ENCODE results near the gene ISG20.
A peak's percentile ranks its signal among the peaks of the same experiment; 100 is the strongest.
"Not testable (repeated sequence)": the region's sequence is repeated elsewhere in the genome, so short reads cannot be mapped to it uniquely, and the experiment has no call there.

The ISG20 gene

DNA sequence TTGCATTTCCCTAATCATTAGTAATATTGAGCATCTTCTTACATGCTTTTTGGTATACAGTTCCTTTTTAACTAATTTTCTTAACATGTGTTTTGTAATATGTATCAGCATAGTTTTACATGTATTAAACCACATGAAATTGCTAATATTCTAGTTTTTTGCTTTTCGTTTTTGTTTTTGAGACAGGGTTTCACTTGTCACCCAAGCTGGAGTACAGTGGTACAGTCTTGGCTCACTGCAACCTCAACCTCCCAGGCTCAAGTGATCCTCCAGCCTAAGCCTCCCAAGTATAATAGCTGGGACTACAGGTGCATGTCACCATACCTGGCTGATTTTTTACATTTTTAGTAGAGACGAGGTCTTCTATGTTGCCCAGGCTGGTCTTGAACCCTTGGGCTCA lies 4.4 kb upstream of the ISG20 start:
- Histone ChIP-seq H3K27me3 (ENCODE audit: insufficient read depth, low read length) (no peaks in the 10 kb centered on the region), H3K36me3 (ENCODE audit: insufficient read depth, low read length) (peaks cover 43% of the 10 kb centered on the region), H3K4me1 (ENCODE audit: insufficient read depth, low read length) (peaks cover 13% of the 10 kb centered on the region), H3K9me3 (ENCODE audit: low read length) (no peaks in the 10 kb centered on the region), H2AFZ (ENCODE audit: low read depth, low read length) (no peak overlapping the region), H3K4me3 (ENCODE audit: low read length) (no peak overlapping the region)

DNA sequence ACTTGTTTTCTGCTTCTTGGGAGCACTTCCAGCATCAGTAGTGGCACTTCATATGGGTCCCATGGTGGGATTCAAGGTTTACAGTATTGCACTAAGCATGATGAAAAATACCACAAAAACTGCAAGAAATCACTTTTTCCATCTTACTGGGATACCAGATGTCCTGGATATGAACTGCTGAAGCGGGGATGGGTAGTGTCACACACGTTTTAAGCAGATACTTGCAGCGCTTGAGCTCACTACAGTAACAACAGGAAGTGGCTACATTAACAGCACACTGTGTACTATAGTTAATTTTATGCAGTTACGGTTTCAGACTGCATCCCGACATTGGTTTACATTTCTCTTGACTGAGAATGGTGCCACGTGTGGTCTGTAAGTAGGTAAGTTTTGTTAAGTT lies 3.5 kb upstream of the ISG20 start:
- Histone ChIP-seq H3K9me3 (ENCODE audit: low read length) (no peaks in the 10 kb centered on the region), H3K4me3 (ENCODE audit: low read length) (no peak overlapping the region), H3K27me3 (ENCODE audit: insufficient read depth, low read length) (no peaks in the 10 kb centered on the region), H3K4me1 (ENCODE audit: insufficient read depth, low read length) (peaks cover 13% of the 10 kb centered on the region), H2AFZ (ENCODE audit: low read depth, low read length) (no peak overlapping the region), H3K36me3 (ENCODE audit: insufficient read depth, low read length) (peaks cover 35% of the 10 kb centered on the region)

DNA sequence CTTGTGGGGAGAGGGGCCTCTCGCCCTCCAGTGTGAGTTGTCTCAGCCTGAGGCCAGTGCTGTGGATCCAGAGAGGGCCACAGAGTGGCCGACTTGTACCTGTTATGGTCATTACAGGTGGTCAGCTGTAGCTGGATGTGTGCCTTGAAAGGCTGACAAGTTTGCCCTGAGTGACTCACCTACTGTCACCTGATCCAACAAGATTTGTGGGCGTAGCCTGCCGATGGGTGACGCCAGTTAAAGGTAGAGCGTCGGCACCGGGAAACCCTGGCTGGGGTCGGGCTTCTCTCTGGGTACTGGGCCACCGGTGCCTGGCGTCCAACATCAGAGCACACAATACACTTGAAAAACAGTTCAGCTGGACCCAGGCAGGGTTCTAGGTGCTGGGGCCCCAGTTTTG lies 2.8 kb upstream of the ISG20 start:
- Histone ChIP-seq H2AFZ (ENCODE audit: low read depth, low read length) (no peak overlapping the region), H3K27me3 (ENCODE audit: insufficient read depth, low read length) (no peaks in the 10 kb centered on the region), H3K36me3 (ENCODE audit: insufficient read depth, low read length) (peaks cover 28% of the 10 kb centered on the region), H3K4me3 (ENCODE audit: low read length) (no peak overlapping the region), H3K9me3 (ENCODE audit: low read length) (no peaks in the 10 kb centered on the region), H3K4me1 (ENCODE audit: insufficient read depth, low read length) (peaks cover 13% of the 10 kb centered on the region)

GRCh38 chr15:88636654-88637053 lies 2.2 kb upstream of the ISG20 start:
- no peak overlapping the region for H3K4me3 ChIP-seq (ENCODE audit: low read length)
- H3K36me3 ChIP-seq (ENCODE audit: insufficient read depth, low read length): peaks cover 22% of the 10 kb centered on the region
- no peaks in the 10 kb centered on the region for H3K27me3 ChIP-seq (ENCODE audit: insufficient read depth, low read length)
- H3K4me1 ChIP-seq (ENCODE audit: insufficient read depth, low read length): peaks cover 13% of the 10 kb centered on the region
- H3K9me3 ChIP-seq (ENCODE audit: low read length): no peaks in the 10 kb centered on the region
- no peak overlapping the region for H2AFZ ChIP-seq (ENCODE audit: low read depth, low read length)

DNA sequence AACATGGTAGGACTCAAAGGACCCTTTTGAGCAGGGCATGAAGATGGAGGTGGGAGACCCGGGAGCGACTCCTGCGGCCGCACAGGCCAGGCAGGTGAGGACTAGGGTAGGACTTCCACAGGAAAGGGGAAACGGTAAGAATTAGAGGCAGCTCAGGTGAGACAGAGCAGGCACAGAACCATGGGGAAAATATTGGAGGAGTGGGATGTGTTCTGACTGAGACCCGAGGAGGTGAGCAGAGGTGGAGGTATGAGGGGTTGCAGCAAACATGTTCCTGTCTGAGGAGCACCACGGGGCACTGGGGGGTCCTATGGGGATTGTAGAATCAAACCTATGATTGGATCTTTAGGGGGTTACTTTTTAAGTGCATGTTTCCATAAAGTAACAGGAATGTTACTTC lies 1.4 kb upstream of the ISG20 start:
- Histone ChIP-seq H3K9me3 (ENCODE audit: low read length) (no peaks in the 10 kb centered on the region), H3K4me1 (ENCODE audit: insufficient read depth, low read length) (peaks cover 13% of the 10 kb centered on the region), H3K36me3 (ENCODE audit: insufficient read depth, low read length) (peaks cover 17% of the 10 kb centered on the region), H2AFZ (ENCODE audit: low read depth, low read length) (no peak overlapping the region), H3K4me3 (ENCODE audit: low read length) (no peak overlapping the region), H3K27me3 (ENCODE audit: insufficient read depth, low read length) (no peaks in the 10 kb centered on the region)

GRCh38 chr15:88637841-88638625 lies 783 bp upstream of the ISG20 start:
- H2AFZ ChIP-seq (ENCODE audit: low read depth, low read length): no peak overlapping the region
- H3K4me3 ChIP-seq (ENCODE audit: low read length): peak overlapping the region; percentile 7
- peaks cover 17% of the 10 kb centered on the region for H3K36me3 ChIP-seq (ENCODE audit: insufficient read depth, low read length)
- H3K27me3 ChIP-seq (ENCODE audit: insufficient read depth, low read length): no peaks in the 10 kb centered on the region
- H3K4me1 ChIP-seq (ENCODE audit: insufficient read depth, low read length): peaks cover 13% of the 10 kb centered on the region
- H3K9me3 ChIP-seq (ENCODE audit: low read length): no peaks in the 10 kb centered on the region

DNA sequence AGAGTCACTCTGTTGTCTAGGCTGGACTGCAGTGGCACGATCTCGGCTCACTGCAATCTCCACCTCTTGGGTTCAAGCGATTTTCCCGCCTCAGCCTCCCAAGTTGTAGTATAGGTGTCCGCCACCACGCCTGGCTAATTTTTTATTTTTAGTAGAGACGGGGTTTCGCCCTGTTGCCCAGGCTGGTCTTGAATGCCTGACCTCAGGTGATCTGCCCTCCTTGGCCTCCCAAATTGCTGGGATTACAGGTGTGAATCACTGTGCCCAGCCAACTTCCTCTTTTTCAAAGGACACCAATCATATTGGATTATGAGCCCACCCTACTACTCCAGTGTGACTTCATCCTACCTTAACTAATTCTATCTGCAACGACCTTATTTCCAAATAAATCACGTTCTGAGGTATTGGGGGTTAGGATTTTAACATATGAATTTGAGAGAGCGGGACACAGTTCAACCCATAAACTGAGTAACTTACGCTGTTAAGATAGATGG lies 3.2 kb downstream of the ISG20 start:
- Histone ChIP-seq H2AFZ (ENCODE audit: low read depth, low read length) (no peak overlapping the region), H3K9me3 (ENCODE audit: low read length) (no peaks in the 10 kb centered on the region), H3K4me3 (ENCODE audit: low read length) (no peak overlapping the region), H3K27me3 (ENCODE audit: insufficient read depth, low read length) (no peaks in the 10 kb centered on the region), H3K36me3 (ENCODE audit: insufficient read depth, low read length) (no peaks in the 10 kb centered on the region), H3K4me1 (ENCODE audit: insufficient read depth, low read length) (peaks cover 13% of the 10 kb centered on the region)

GRCh38 chr15:88642514-88642913 lies 3.7 kb downstream of the ISG20 start:
- H3K27me3 ChIP-seq (ENCODE audit: insufficient read depth, low read length): not testable (repeated sequence)

GRCh38 chr15:88644741-88645140 lies 5.9 kb downstream of the ISG20 start:
- H3K4me1 ChIP-seq (ENCODE audit: insufficient read depth, low read length): no peaks in the 10 kb centered on the region
- no peaks in the 10 kb centered on the region for H3K36me3 ChIP-seq (ENCODE audit: insufficient read depth, low read length)
- H3K9me3 ChIP-seq (ENCODE audit: low read length): no peaks in the 10 kb centered on the region
- no peaks in the 10 kb centered on the region for H3K27me3 ChIP-seq (ENCODE audit: insufficient read depth, low read length)
- no peak overlapping the region for H2AFZ ChIP-seq (ENCODE audit: low read depth, low read length)
- H3K4me3 ChIP-seq (ENCODE audit: low read length): no peak overlapping the region

More at GRCh38 chr15:88642514-88642913, 3.7 kb downstream of the ISG20 start:
- H3K9me3 ChIP-seq (ENCODE audit: low read length); H3K36me3 ChIP-seq (ENCODE audit: insufficient read depth, low read length); H3K4me3 ChIP-seq (ENCODE audit: low read length); H2AFZ ChIP-seq (ENCODE audit: low read depth, low read length): not testable (repeated sequence)
- H3K4me1 ChIP-seq (ENCODE audit: insufficient read depth, low read length): peaks cover 13% of the 10 kb centered on the region

DNA sequence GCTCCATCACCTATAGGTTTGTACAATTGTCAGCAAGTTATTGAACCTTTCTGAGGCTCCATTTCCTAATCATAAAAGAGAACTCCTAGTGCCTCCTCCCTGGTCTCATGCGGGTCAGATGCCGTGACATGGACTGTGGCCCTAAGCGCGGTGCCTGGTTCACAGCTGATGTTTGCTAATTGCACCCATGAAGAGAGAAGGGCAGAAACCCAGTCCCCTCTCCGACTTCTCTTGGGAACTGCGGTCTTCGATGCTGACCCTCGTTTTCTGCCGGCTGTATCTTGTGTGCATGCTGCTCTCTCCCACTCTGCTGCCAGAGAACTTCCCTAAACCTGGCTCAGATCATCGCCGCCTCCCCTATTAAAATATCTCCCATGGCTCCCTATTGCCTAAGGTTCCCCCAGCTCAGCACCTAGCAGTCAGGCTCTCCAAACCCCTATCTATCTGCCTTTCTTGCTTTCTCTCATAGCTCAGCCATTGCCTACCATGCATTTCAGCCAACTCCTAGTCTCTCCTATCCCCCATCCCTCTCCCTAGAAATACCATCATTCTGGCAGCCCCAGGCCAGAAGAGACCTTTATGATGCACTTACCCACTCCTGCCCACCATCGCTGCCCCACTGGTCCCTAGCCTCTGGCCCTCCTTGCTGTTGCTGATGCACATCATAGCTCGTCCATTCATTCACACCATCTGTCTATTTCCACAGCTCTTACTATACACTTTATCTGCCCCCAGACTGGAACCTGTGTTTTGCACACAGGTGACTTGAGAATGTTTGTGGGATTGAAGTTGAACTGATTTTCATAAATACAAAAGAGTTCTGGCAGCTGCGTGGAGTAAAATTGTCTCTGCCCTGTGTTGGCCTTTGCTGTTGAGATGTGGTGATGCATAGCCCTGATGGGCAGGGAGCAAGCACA lies 6.6 kb downstream of the ISG20 start:
- Histone ChIP-seq H2AFZ (ENCODE audit: low read depth, low read length) (no peak overlapping the region), H3K27me3 (ENCODE audit: insufficient read depth, low read length) (no peaks in the 10 kb centered on the region), H3K9me3 (ENCODE audit: low read length) (no peaks in the 10 kb centered on the region), H3K4me3 (ENCODE audit: low read length) (no peak overlapping the region), H3K4me1 (ENCODE audit: insufficient read depth, low read length) (no peaks in the 10 kb centered on the region), H3K36me3 (ENCODE audit: insufficient read depth, low read length) (no peaks in the 10 kb centered on the region)

DNA sequence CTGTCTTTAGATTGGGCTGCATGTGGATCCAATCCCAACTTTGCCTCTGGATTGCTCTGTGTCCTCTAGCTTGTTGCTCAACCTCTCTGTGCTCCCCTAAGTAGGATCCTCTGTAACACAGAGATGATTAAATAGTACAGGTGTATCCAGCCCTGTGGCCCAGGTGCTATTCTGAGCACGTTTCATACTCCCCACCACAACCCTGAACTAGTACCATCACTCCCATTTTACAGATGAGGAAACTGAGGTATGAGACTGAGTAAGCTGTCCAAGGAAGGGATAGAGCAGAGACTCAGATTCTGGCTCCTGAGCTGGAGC lies 7.2 kb downstream of the ISG20 start:
- Histone ChIP-seq H3K9me3 (ENCODE audit: low read length) (no peaks in the 10 kb centered on the region), H3K4me1 (ENCODE audit: insufficient read depth, low read length) (no peaks in the 10 kb centered on the region), H3K27me3 (ENCODE audit: insufficient read depth, low read length) (no peaks in the 10 kb centered on the region), H3K4me3 (ENCODE audit: low read length) (no peak overlapping the region), H2AFZ (ENCODE audit: low read depth, low read length) (no peak overlapping the region), H3K36me3 (ENCODE audit: insufficient read depth, low read length) (no peaks in the 10 kb centered on the region)

- H3K9me3 ChIP-seq (ENCODE audit: low read length): no peaks in the 10 kb centered on the region
- H3K36me3 ChIP-seq (ENCODE audit: insufficient read depth, low read length): no peaks in the 10 kb centered on the region
- no peaks in the 10 kb centered on the region for H3K4me1 ChIP-seq (ENCODE audit: insufficient read depth, low read length)
- no peaks in the 10 kb centered on the region for H3K27me3 ChIP-seq (ENCODE audit: insufficient read depth, low read length)
- no peak overlapping the region for H2AFZ ChIP-seq (ENCODE audit: low read depth, low read length)
- H3K4me3 ChIP-seq (ENCODE audit: low read length): no peak overlapping the region
These were observed 8.1 kb downstream of the ISG20 start for GRCh38 chr15:88646951-88647350.

GRCh38 chr15:88647351-88648105 lies 8.7 kb downstream of the ISG20 start:
- Histone ChIP-seq H3K36me3 (ENCODE audit: insufficient read depth, low read length) (no peaks in the 10 kb centered on the region), H2AFZ (ENCODE audit: low read depth, low read length) (no peak overlapping the region), H3K27me3 (ENCODE audit: insufficient read depth, low read length) (no peaks in the 10 kb centered on the region), H3K4me3 (ENCODE audit: low read length) (no peak overlapping the region), H3K9me3 (ENCODE audit: low read length) (no peaks in the 10 kb centered on the region), H3K4me1 (ENCODE audit: insufficient read depth, low read length) (no peaks in the 10 kb centered on the region)
